NK-92 (cell line): ENCODE measurements around the gene MED9.
"Not testable (repeated sequence)": the region's sequence is repeated elsewhere in the genome, so short reads cannot be mapped to it uniquely, and the experiment has no call there.

Experiments
- DNase-seq: peaks from one replicate; lab custom pipeline; 2025; ENCODE audit not compliant: unreplicated experiment; lab: John Stamatoyannopoulos, UW

Gene MED9

GRCh38 chr17:17476865-17477467 lies at the start of gene MED9:
Gene MED9 (plus strand): TSS chr17:17477000. CDS start chr17:17477042, 42 bp downstream.
- DNase-seq = peak; percentile 59

- no peak for DNase-seq
Observed at GRCh38 chr17:17429222-17429621, 47.6 kb upstream of the MED9 start.

GRCh38 chr17:17430924-17431323 lies 45.9 kb upstream of the MED9 start:
- not testable (repeated sequence) for DNase-seq

DNA sequence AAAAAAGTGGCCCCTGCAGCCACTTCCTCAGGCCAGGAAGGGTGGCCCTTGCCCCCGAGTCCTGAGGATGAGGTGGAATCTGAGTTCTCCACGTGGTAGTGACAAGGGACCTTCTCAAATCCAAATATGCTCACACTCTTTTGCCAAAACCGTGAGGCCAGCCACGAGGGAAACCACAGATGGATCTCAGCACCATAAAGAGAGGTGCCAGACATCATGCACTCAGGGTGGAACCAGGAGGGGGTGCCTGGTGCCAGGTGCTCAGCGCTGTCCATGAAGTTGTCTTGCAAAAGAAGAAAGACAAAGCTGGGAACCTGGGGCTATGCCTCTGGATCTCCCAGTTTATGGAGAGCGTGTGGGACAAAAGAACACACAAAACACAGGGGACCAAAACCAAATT lies 45.2 kb upstream of the MED9 start:
- DNase-seq = no peak

GRCh38 chr17:17433000-17433703 lies 43.6 kb upstream of the MED9 start:
- no peak for DNase-seq

- no peak for DNase-seq
Observed at GRCh38 chr17:17434477-17434876, 42.3 kb upstream of the MED9 start.

DNA sequence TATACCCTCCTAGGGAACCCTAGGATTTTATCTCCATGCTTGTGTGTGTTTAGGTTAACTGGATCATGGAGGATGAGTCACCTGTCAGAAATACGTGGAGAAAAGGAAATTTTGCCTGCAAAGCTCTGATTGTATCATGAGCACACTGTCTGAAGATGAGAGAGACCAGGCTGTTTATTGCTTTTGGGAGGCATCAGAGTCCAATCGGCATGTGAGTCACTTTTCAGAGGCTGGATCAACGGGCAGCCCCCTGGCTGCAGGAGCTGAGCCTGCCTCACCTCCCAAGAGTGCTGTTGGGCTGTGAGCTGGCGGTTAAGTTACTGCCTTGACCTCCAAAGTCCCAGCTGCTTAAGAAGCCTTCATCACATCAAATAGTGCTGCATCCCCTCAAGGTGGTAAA lies 41.5 kb upstream of the MED9 start:
- no peak for DNase-seq

DNA sequence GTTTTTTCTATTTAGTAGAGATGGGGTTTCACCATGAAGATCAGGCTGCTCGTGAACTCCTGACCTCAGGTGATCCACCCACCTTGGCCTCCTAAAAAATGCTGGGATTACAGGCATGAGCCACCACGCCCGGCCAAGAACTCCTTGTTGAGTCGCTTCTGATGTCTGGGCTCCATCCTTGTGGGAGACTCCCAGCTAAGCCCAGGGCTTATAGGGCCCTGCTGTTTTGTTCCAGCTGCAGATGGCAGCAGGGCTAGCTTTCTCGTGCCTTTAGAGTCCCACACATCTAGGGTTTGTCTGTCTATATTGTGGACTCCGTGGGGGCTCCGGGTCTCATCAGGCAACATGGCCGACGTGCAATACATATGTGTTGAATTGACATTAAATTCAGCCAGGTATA lies 39.3 kb upstream of the MED9 start:
- no peak for DNase-seq

DNA sequence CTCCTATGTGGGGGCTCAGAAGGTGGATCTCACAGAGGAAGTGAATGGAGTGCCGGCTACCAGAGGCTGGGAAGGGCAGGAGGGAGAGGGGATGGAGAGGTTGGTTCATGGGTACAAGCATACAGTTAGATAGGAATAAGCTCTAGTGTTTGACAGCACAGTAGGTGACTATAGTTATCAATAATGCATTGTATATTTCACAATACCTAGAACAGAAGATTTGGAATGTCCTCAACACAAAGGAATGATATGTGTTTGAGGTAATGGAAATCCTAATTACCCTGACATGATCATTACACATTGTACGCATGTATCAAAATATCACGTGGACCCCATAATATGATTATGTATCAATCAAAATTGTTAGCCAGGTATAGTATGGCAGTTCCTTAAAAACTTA lies 38.9 kb upstream of the MED9 start:
- no peak for DNase-seq

GRCh38 chr17:17440010-17440843 lies 36.6 kb upstream of the MED9 start:
- DNase-seq = no peak

DNA sequence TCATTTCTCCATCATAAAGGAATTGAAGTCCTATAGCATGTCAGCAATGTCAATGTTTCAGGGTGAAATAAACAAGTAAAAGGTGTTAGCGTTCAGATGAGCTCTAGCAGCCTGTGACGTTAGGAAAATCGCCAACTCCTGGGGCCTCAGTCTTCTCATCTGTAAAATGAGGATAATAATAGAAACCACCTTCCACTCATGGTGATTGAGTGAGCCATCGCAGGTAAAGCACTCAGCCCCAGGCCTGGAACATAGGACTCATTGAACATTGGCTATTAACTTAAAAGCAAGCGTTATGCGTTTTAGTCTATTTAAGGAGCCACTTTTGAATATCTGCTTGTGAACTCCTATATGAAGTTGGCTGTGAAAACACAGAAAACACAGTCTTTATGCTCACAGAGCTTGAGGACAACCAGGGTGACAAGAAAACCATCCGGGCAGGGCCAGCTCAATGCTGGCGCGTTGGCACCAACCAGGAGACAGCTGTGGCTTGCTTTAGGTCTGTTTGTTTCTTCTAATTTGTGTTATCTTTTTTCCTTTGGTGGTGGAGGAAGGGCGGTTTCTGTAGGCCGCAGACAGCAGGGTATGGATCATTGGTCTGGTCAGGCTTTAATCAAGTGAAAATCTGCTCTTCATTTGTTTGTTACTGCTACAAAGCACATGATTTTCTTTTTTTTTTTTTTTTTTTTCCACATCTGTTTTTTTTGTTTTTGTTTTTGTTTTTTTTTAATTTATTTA lies 35.7 kb upstream of the MED9 start:
- DNase-seq = no peak

- no peak for DNase-seq
Observed at GRCh38 chr17:17443173-17443572, 33.6 kb upstream of the MED9 start.

DNA sequence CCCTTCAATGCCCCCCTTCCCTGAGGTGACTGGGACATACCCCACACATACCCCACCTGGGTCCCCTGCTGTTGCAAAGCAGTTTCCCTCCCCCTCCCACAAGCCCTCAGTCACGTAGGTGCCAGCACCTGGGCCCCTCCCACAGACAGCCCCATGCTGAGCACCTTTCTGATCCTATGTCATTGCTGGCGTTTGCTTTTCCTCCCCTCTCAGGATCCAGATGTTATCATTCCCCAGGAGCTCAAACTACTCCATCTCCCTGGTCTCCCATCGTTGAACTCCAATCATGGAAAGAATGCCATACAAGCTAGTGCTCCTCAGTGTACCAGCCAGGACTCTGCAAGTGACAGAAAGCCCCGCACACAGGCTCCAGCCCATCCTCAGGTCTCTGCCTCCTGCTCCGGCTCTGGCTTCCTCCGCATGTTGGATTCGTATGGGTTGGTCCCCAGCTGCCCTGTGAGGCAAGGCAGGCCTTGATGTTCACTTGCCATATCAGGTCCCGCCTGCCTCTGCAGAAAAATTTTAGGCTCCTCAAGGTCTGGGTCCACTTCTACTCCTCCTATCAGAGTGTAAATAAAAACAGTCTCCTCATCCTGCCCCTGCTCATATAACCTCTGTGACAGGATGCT lies 31.4 kb upstream of the MED9 start:
- no peak for DNase-seq

DNA sequence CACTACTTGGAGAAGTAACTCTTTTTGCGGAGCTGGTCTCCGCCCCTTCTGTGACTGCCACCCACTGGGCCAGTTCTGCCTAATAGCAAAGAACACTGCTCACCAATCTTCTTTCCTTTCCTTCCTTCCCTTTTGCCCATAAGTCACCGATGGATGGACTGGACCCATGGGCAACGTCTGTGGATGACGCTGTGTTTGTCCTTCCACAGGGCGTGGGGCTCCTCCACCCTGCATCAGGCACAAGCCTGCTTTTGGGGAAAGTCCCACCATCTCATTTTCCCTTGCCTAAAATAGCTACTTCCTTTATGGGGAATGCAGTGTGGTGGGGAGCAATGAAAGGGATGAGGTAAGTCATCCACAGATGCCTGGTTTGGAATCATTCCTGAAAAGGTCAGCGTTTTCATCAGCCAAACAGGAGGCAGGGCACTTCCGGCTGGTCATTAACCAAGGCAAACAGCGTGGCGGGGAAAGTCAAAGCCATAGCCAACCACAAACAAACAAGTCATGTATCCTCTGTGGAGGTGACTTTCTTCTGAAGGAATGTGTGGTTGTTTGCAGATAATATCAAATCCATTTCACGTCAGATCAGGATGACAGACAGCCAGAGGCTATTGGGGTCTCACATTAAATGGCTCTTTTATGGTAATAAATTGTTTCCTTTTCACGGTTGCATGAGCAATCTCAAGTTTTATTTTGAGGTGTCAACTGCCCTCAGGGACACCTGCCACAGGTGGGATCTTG lies 30.7 kb upstream of the MED9 start:
- DNase-seq = no peak

DNA sequence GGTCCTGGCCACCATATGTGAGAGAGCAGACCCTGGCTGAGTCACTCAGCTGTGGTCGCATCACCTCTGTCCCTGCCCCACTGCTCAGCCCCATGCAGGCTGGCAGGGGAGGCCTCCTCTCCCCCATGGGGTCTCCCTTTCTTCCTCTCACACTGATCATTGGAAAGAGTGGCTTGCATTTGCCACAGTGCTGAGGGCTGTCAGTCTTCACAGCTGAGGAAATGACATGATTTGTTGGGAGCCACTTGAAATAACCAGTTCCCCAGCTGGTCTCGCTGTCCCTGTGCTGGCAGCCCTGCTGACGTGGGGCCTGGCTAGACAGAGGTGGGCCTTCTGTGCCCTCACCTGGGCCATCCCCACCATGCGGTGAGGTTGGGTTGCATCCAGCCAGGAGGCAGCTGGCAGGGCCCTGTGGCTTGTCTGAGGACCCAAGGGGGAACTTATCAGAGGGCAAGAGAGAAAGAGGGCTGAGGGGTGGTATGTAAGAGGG lies 30.1 kb upstream of the MED9 start:
- no peak for DNase-seq

GRCh38 chr17:17447264-17447663 lies 29.5 kb upstream of the MED9 start:
- DNase-seq = no peak

DNA sequence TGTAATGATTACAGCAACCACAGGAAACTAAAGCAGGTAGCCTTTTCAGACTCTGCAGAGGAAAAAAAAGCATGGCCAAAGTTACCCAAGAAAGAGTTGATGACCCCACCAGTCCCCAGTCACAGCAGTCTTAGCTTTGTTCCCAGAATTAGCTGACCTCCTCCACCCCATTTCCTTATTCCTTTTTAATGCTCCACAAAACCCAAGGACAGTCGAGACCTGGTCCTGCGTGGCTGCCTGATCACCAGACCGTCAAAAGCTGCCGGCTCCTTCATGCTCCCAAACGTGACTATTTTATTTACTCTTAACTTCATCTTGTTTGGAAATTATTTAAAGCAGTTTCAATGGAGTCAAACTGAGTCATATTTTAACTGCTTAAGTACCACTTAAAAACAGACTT lies 28.7 kb upstream of the MED9 start:
- no peak for DNase-seq

GRCh38 chr17:17448723-17449122 lies 28.1 kb upstream of the MED9 start:
- no peak for DNase-seq

GRCh38 chr17:17453088-17453487 lies 23.7 kb upstream of the MED9 start:
- no peak for DNase-seq

DNA sequence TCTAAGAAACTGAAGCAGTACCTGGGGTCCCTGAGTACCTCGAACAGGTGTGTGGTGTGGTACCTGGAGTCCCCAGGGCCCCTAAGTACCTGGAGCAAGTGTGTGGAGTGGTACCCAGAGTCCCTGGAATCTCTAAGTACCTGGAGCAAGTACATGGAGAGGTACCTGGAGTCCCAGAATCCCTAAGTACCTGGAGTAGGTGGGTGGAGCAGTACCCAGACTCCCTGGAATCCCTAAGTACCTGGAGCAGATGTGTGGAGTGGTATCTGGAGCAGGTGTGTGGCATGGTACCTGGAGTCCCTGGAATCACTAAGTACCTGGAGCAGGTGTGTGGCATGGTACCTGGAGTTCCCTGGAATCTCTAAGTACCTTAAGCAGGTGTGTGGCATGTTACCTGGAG lies 22.5 kb upstream of the MED9 start:
- no peak for DNase-seq
